Osteocyte (in vitro differentiated cells): ENCODE measurements around the gene TGFBI. TPM values are rescaled to one million over a fixed set of nuclear protein-coding genes. Genes with fewer than 3 reads are reported as not detected.

ENCODE experiments used
- DNase-seq: peaks from one replicate; pipeline ENCODE4 v3.0.0; 2021; ENCODE audit warnings: mixed read lengths; ENCODE audit not compliant: unreplicated experiment; ENCODE audit errors: extremely low spot score
- H3K27ac Mint-ChIP-seq: one replicate; pipeline ENCODE4 v1.8.0; 2021; ENCODE audit warnings: mild to moderate bottlenecking, mixed read lengths; ENCODE audit not compliant: unreplicated experiment
- H3K27me3 Mint-ChIP-seq: one replicate; pipeline ENCODE4 v1.8.0; 2021; ENCODE audit warnings: mixed read lengths; ENCODE audit not compliant: unreplicated experiment
- H3K36me3 Mint-ChIP-seq: one replicate; pipeline ENCODE4 v1.8.0; 2021; ENCODE audit warnings: mixed read lengths; ENCODE audit not compliant: unreplicated experiment
- H3K4me1 Mint-ChIP-seq: one replicate; pipeline ENCODE4 v1.8.0; 2021; ENCODE audit warnings: mixed read lengths; ENCODE audit not compliant: unreplicated experiment
- H3K4me3 Mint-ChIP-seq: one replicate; pipeline ENCODE4 v1.8.0; 2021; ENCODE audit warnings: mild to moderate bottlenecking, moderate library complexity, mixed read lengths; ENCODE audit not compliant: unreplicated experiment
- H3K9me3 Mint-ChIP-seq: one replicate; pipeline ENCODE4 v1.8.0; 2021; ENCODE audit warnings: mixed read lengths; ENCODE audit not compliant: unreplicated experiment
- CTCF ChIP-seq: fragments of 200-600 bp; sonication (generic); IDR thresholded peaks from 2 replicates; pipeline ENCODE4 v1.5.0; 2021; ENCODE audit warnings: antibody characterized with exemption, mild to moderate bottlenecking, moderate library complexity
- total RNA-seq: library from RNA; stranded (reverse); gene quantifications from 2 replicates; pipeline ENCODE4 v1.2.1, GENCODE V29; 2021

TGFBI gene
- total RNA-seq, 1 donor from 2014 or later: 267 TPM

- Mint-ChIP-seq H3K4me3 (no peak overlapping the region), H3K9me3 (no peaks in the 10 kb centered on the region), H3K36me3 (peaks cover 31% of the 10 kb centered on the region), H3K27me3 (no peaks in the 10 kb centered on the region), H3K4me1 (peaks cover 22% of the 10 kb centered on the region), H3K27ac (peak overlapping the region; percentile 23)
- DNase-seq: no peak
- TF ChIP-seq CTCF: no peak
Observed at GRCh38 chr5:136037001-136037705, 8.4 kb downstream of the TGFBI start.

- Mint-ChIP-seq H3K9me3 (no peaks in the 10 kb centered on the region), H3K27me3 (no peaks in the 10 kb centered on the region), H3K27ac (no peak overlapping the region), H3K4me1 (peaks cover 20% of the 10 kb centered on the region), H3K36me3 (peaks cover 26% of the 10 kb centered on the region), H3K4me3 (no peak overlapping the region)
- DNase-seq: no peak
- no peak for TF ChIP-seq CTCF
Observed at GRCh38 chr5:136038635-136039034, 9.8 kb downstream of the TGFBI start.

GRCh38 chr5:136039202-136039601 lies 10.4 kb downstream of the TGFBI start:
- no peak for DNase-seq
- no peak overlapping the region for H3K27ac Mint-ChIP-seq

GRCh38 chr5:136040746-136041415 lies 12.1 kb downstream of the TGFBI start:
- TF ChIP-seq CTCF: no peak
- Mint-ChIP-seq H3K36me3 (peaks cover 19% of the 10 kb centered on the region), H3K9me3 (no peaks in the 10 kb centered on the region), H3K4me1 (peaks cover 20% of the 10 kb centered on the region), H3K27me3 (no peaks in the 10 kb centered on the region), H3K4me3 (no peak overlapping the region), H3K27ac (no peak overlapping the region)
- DNase-seq: no peak

More at GRCh38 chr5:136039202-136039601, 10.4 kb downstream of the TGFBI start:
- Mint-ChIP-seq H3K36me3 (peaks cover 23% of the 10 kb centered on the region), H3K27me3 (no peaks in the 10 kb centered on the region), H3K4me3 (no peak overlapping the region), H3K4me1 (peaks cover 20% of the 10 kb centered on the region), H3K9me3 (no peaks in the 10 kb centered on the region)
- TF ChIP-seq CTCF: no peak

- no peak overlapping the region for H3K4me3 Mint-ChIP-seq
- H3K4me1 Mint-ChIP-seq: peaks cover 13% of the 10 kb centered on the region
- no peak for TF ChIP-seq CTCF
- DNase-seq: no peak
- no peak overlapping the region for H3K27ac Mint-ChIP-seq
- H3K9me3 Mint-ChIP-seq: no peaks in the 10 kb centered on the region
- H3K27me3 Mint-ChIP-seq: no peaks in the 10 kb centered on the region
- H3K36me3 Mint-ChIP-seq: peaks cover 14% of the 10 kb centered on the region
Observed at GRCh38 chr5:136042156-136042555, 13.4 kb downstream of the TGFBI start.
